H1 (cell line): ENCODE results near the gene ZNF581. TPM values are rescaled to one million over a fixed set of nuclear protein-coding genes. Genes with fewer than 3 reads are reported as not detected.

Experiments used
- JUND ChIP-seq: IDR thresholded peaks from 2 replicates; pipeline ENCODE4 v1.6.1; 2011; ENCODE audit warnings: mild to moderate bottlenecking, improper control_type of control experiment, low read length
- SIRT6 ChIP-seq: IDR thresholded peaks from one replicate; pipeline ENCODE4 v1.7.1; 2012; ENCODE audit warnings: low read length, inconsistent platforms
- SIX5 ChIP-seq: IDR thresholded peaks from 2 replicates; pipeline ENCODE4 v1.6.1; 2011; ENCODE audit warnings: mild to moderate bottlenecking, low read depth, low read length
- polyA plus RNA-seq, 7 experiments: library from polyadenylated mRNA; depleted of rRNA in 3 of 7; stranded (reverse) in 5 of 7; unstranded in 2 of 7; fragments of >200 nt in 5 of 7; fragments of 200-250 nt in 2 of 7; gene quantifications; 1 replicate in 5 of 7; 2 replicates in 1 of 7; 4 replicates in 1 of 7; pipeline versions ENCODE4 v1.2.1 to v1.2.3, GENCODE V29; 2011 to 2013; ENCODE audit warnings: missing spikeins in 2 of 7, mixed read lengths in 2 of 7
- total RNA-seq: library from RNA; stranded (reverse); fragmentation: NEBNext Ultra II Directional; extraction: Animal tissue kit (Norgen Biotek cat#: 25700); gene quantifications from 2 replicates; pipeline ENCODE4 v1.2.1, GENCODE V29; 2021

ZNF581 gene
- total and polyA plus RNA-seq, 2 of the 8 experiments (the other 6 are each of a cell fraction or from before 2014, with no cell fraction given): 73.0 to 76.1 TPM

DNA sequence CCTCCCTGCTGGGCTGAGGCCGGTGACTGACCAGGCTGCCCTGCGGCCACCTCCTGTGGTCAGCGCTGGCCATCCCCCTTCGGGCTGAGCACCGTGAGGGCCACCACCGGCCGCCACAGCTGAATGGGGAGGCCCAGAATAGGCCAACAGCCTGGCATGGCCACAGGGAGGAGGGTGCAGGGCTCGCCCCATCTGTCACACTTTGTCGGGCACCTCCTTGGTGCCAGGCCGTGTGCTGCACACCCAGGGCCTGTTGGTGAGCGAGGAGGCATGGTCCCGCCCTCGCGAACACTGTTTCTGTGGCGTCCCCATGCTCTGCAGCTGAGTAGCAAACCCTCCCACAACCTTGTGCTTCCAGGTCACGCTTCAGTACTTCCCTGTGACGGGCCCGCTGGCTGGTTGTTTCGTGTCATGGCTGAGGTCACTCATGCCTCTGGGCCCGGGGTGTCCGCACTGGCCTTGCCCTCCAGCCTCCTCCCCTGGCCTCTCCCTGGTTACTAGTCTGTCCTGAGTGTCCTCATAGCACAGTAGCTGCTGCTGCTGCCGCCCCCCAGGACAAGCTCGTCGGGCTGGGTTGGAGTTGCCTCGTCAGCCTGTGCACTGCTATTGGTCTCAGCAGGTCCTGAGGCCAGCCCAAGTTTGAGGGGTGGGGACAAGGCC is 46.8 kb downstream of the ZNF581 start (continued):
- no peak for TF ChIP-seq SIX5
- TF ChIP-seq SIRT6: no peak
- no peak for TF ChIP-seq JUND
- TF ChIP-seq, all 59 proteins: peak for 0
